ENCODE results near the gene TTN.

DNA sequence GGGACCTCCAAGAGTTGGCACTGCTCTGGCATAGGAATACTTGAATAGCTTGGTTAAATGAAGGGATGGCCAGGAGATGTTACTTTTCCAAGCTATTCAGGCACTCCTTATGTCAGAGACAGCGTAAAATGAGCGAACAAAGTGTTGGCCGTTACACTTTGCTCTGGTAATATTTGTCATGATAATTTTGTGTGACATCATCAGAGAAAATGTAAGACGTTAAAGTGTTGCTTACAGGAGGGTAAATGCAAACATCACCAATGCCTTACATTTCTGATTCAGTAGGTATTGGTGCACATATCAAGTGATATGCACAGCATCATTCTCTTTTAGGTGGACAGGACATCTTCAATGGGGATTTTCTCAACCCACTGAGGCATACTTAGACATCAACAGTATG is 281.0 kb downstream of the TTN start:
- TF ChIP-seq CTCF (IDR thresholded peaks at IDR 0.05) = no peak
- TF ChIP-seq POLR2A (IDR thresholded peaks at IDR 0.05) = no peak

Data from ovary (tissue), 3 donors.